WERI-Rb-1 (cell line): Measurements from ENCODE around the gene TMEM125.

Experiments
- DNase-seq: peaks from one replicate; pipeline ENCODE4 v3.0.0-alpha.2; 2020
- H3K27ac ChIP-seq: fragments of 250-450 bp; sonication (Bioruptor Pico); 2 replicates; pipeline ENCODE4 v1.5.1; 2020; ENCODE audit warnings: mild to moderate bottlenecking, moderate library complexity
- H3K27me3 ChIP-seq: fragments of 250-450 bp; sonication (Bioruptor Pico); 2 replicates; pipeline ENCODE4 v1.5.1; 2021; ENCODE audit warnings: mild to moderate bottlenecking, low read depth, moderate library complexity; ENCODE audit not compliant: insufficient read depth, severe bottlenecking
- H3K36me3 ChIP-seq: fragments of 250-450 bp; sonication (Bioruptor Pico); 2 replicates; pipeline ENCODE4 v1.5.1; 2020; ENCODE audit warnings: mild to moderate bottlenecking, moderate library complexity
- H3K4me3 ChIP-seq: 2 replicates; pipeline ENCODE4 v1.5.1; 2011; ENCODE audit warnings: low read depth, mild to moderate bottlenecking, control low read depth, low read length
- H3K9me3 ChIP-seq: fragments of 250-450 bp; sonication (Bioruptor Pico); 2 replicates; pipeline ENCODE4 v1.5.1; 2021; ENCODE audit warnings: mild to moderate bottlenecking, moderate library complexity; ENCODE audit not compliant: severe bottlenecking
- CTCF ChIP-seq: IDR thresholded peaks from 2 replicates; pipeline ENCODE4 v1.5.1; 2011; ENCODE audit warnings: low read depth, mild to moderate bottlenecking, control low read depth, inconsistent platforms, low read length

TMEM125 gene

GRCh38 chr1:43300378-43301094 is 30.8 kb downstream of the TMEM125 start, which contains the start of gene TIE1:
Gene TIE1 (plus strand): TSS chr1:43300982. CDS start chr1:43301072, 90 bp downstream.
- no peaks in the 10 kb centered on the region for H3K27me3 ChIP-seq
- TF ChIP-seq CTCF = no peak
- DNase-seq = no peak
- no peaks in the 10 kb centered on the region for H3K36me3 ChIP-seq
- H3K4me3 ChIP-seq = no peak within 1 kb of the TSS
- H3K9me3 ChIP-seq = no peaks in the 10 kb centered on the region
- no peak within 1 kb of the TSS for H3K27ac ChIP-seq

GRCh38 chr1:43302201-43302600 is 32.4 kb downstream of the TMEM125 start:
- H3K27me3 ChIP-seq = no peaks in the 10 kb centered on the region
- no peak overlapping the region for H3K4me3 ChIP-seq
- no peaks in the 10 kb centered on the region for H3K9me3 ChIP-seq
- H3K36me3 ChIP-seq = no peaks in the 10 kb centered on the region
- DNase-seq = no peak
- TF ChIP-seq CTCF = no peak
- H3K27ac ChIP-seq = no peak overlapping the region

GRCh38 chr1:43302721-43303470 is 33.1 kb downstream of the TMEM125 start:
- Histone ChIP-seq H3K4me3 (no peak overlapping the region), H3K27ac (no peak overlapping the region), H3K9me3 (no peaks in the 10 kb centered on the region), H3K27me3 (no peaks in the 10 kb centered on the region), H3K36me3 (no peaks in the 10 kb centered on the region)
- DNase-seq = no peak
- TF ChIP-seq CTCF = no peak

GRCh38 chr1:43303471-43304313 is 33.9 kb downstream of the TMEM125 start:
- Histone ChIP-seq H3K27me3 (no peaks in the 10 kb centered on the region), H3K9me3 (no peaks in the 10 kb centered on the region), H3K36me3 (no peaks in the 10 kb centered on the region), H3K27ac (no peak overlapping the region), H3K4me3 (no peak overlapping the region)
- TF ChIP-seq CTCF = no peak
- no peak for DNase-seq

- TF ChIP-seq CTCF = no peak
- H3K27me3 ChIP-seq = no peaks in the 10 kb centered on the region
- H3K36me3 ChIP-seq = no peaks in the 10 kb centered on the region
- H3K4me3 ChIP-seq = no peak overlapping the region
- H3K27ac ChIP-seq = no peak overlapping the region
- no peak for DNase-seq
- no peaks in the 10 kb centered on the region for H3K9me3 ChIP-seq
Observed at GRCh38 chr1:43304314-43304681, 34.5 kb downstream of the TMEM125 start.
